ENCODE results near the gene RASA2.
A peak's percentile ranks its signal among the peaks of the same experiment; 100 is the strongest.
"Not testable (repeated sequence)": the region's sequence is repeated elsewhere in the genome, so short reads cannot be mapped to it uniquely, and the experiment has no call there.

Gene RASA2

GRCh38 chr3:141498598-141499223 lies 11.9 kb downstream of the RASA2 start:
- DNase-seq: no peak

- DNase-seq: no peak
Observed at GRCh38 chr3:141499284-141499683, 12.5 kb downstream of the RASA2 start.

DNA sequence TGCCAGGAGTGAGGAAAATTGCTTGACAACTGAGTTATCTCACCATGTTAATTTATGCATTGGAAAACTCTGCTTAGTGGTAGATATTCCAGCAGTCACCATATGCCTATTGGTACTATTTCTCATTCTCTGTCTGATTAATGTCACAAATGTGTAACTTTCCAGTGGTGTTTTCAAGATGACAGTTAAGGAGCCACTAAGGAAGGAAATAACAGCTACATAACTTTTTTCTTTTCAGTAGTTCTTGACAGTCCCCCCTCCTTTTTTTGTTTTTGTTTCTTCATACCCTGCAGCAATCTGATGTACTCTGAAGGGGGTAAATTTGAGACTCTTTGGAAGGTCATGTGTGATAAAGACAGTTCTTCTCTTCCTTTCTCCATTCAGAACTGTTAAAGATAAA lies 13.1 kb downstream of the RASA2 start:
- DNase-seq: no peak

- no peak for DNase-seq
Observed at GRCh38 chr3:141500397-141500796, 13.6 kb downstream of the RASA2 start.

GRCh38 chr3:141505166-141505565 lies 18.3 kb downstream of the RASA2 start:
- no peak for DNase-seq

GRCh38 chr3:141506071-141506470 lies 19.2 kb downstream of the RASA2 start:
- DNase-seq: no peak

DNA sequence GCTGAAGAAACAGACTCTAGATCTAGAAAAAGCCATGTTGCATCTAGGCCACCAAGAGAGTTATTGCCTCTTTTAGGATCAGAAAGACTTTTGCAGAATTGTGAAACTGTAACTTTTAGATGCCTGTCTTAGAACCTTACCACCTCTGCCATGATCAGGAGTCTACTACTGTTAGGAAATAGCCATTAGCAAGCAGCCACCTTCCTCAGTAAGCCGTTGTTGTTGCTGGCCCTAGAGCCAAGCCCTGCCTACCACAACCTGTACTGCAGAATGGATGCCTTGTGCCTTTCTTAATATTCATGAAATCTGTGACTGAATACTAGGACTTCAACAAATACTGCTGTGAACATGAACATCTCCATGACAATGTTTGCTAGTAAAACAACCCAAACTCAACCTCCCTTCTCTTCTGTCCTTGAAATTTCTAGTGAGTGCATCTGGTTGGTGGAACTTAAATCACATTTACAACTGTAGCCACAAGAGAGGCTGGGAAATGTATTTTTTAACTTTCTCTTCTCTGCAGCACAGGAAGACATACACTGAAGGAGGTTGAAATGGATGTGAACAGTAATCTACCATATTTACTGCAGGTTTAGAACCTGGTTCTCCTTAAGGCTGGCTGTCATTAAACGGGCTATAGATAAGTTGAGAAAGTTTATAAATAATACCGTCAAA lies 20.7 kb downstream of the RASA2 start:
- no peak for DNase-seq

- no peak for DNase-seq
Observed at GRCh38 chr3:141508067-141508436, 21.2 kb downstream of the RASA2 start.

- DNase-seq: no peak
Observed at GRCh38 chr3:141511361-141511760, 24.5 kb downstream of the RASA2 start.

DNA sequence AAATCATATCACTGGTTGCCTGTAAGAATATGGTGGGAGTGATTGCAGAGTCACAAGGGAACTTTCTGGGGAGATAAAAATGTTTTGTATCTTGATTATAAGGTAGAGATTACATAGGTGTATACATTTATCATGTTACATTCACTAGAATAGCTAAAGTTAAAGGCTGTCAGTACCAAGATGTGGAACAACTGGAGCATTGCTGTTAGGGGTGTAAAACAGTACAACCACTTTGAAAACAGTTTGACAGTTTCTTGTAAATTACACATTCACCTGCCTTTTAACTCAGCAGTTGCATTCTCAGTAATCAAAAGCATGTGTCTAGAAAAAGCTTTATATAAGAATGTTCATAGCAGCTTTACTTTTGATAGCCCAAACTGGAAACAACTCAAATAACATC lies 27.6 kb downstream of the RASA2 start:
- DNase-seq: no peak

DNA sequence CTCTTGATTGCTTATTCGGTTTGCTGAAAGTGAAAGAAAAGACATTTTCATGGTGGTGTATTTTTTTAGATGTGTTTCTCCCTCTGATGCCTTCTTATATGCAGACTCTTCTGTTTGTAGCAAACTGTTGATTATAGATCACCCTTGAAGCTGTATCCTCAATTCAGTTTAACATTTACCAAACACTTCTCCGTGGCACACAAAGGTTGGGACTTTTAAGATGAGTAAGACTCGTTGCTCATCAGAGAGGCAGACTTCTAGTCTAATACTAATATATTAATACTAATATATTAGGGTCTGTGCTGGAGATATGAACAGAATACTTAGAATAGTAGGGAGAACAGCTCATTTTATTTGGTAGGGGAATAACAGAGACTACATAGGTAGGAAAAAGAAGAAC lies 32.8 kb downstream of the RASA2 start:
- no peak for DNase-seq

DNA sequence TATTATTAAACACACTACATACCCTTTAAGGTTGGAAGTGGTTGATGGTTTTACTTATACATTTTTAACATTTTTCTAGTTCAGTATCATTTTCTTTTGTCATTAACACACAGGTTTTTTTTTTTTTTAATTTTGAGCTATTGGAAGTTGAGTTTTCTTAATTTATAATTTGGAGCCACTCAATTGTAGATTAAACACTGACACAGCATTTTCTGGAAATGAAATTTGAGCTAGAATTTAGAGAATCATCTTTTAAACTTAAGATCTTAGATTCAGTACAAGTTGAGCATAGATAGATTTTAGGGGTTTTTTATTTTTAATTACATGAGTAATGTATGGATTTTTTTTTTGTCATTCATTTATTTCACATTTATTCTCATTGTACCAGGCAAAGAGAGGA lies 35.0 kb downstream of the RASA2 start:
- no peak for DNase-seq

- DNase-seq: no peak
Observed at GRCh38 chr3:141523615-141524375, 37.0 kb downstream of the RASA2 start.

GRCh38 chr3:141524988-141525387 lies 38.2 kb downstream of the RASA2 start:
- no peak for DNase-seq

DNA sequence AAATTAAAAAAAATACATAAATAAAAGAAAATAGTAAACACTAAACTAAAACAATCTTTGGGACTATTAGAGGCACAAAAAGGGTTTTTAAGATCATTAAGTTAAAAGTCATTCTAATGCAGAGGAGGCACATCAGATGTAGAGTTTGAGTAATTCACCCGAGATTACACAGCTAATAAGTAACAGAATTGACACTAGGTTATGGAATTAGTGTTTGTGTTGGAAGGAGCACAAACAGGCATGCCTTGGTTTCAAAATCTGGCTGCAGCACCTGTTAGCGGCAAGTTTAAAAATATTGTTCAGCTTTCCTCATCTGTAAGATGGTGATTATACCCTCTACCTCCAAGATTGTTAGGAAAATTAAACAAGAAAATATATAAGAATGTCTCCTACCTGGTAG lies 39.0 kb downstream of the RASA2 start:
- no peak for DNase-seq

- no peak for DNase-seq
Observed at GRCh38 chr3:141526709-141527108, 39.9 kb downstream of the RASA2 start.

GRCh38 chr3:141528800-141529199 lies 42.0 kb downstream of the RASA2 start:
- no peak for DNase-seq

GRCh38 chr3:141529256-141529655 lies 42.4 kb downstream of the RASA2 start:
- DNase-seq: peak; percentile 13

DNA sequence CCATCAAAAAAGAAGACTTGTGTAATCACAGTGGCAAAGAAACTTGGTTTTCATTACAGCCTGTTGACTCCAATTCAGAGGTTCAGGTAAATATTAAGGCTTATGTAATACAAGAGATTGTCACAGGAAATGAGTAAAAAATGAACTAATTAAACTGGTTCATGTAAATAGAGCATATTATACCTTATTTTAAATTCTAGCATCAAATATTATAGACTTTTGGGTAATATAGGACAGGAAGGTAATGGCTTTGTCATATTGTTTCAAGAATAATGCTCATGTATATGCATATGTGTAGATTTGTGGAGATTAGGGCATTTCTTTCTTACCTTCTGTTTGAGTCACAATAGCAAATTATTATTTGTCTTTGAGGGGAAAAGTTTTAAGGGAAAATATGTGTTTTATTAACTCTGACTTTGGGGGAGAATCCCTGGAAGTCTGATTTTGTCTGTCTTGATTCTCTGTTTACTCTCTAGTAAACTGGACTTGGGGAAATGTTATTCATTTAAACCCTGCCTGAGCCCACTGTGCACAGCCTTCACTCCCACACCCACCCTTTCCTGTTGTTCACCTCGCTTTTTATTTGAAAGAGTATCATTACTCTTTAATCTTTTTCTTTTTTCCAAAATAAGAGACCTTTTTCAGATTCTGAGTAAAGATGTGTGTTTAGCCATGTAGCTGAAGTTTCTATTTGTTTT lies 43.0 kb downstream of the RASA2 start:
- DNase-seq: no peak

DNA sequence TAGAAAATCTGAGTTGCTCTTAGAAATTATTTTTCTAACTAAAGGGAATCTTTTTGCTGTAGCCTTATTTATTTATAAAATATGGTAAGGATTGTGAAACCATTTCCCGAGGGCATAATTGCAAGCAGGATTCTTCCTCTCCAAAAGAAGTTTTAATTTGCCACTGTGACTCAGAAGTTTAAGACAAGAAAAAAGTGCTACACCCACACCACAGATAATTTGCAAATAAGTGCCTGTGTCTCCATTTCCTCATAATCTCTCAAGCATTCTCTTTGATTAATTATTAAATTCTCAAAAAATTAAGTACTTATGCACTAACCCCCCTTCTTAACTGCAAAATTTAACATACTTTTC lies 43.6 kb downstream of the RASA2 start:
- DNase-seq: peak; percentile 67

DNA sequence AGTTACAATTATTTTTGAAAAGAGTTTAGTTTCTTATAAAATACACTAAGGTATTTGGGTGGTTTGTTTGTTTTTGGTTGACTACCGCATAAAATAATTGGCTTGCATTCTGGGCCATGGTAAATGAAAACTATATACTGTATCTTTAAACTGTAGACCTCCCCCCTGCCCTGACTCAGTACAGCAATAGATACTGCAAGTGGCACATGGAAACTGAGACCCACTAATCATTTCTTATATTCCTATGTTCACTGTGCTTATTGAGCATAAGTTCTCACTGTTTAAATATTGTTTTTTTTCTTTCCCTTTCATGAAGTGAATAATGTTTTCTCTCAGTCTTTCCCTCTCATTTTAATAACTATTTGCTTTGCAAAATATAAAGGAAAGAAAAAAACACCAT lies 45.8 kb downstream of the RASA2 start:
- no peak for DNase-seq

- not testable (repeated sequence) for DNase-seq
Observed at GRCh38 chr3:141536017-141536416, 49.2 kb downstream of the RASA2 start.

DNA sequence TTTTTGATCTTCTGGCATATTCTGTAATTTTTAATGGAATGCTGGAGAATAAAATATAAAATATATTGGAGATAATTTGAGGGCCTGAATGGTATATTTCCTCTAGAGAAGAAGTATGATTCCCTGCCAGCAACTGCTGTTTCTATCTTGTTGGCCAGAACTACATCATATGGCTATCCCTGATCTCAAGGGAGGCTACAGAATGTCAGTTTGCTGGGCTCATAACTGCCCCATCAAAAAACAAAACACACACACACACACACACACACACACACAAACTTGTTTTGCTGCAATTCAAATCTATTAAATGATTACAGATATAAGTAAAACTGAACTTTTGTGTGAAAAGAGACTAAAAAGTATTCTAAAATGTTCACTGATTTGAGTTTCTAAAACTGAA lies 51.0 kb downstream of the RASA2 start:
- DNase-seq: no peak

All from fibroblast of skin of back (primary cell).